TTC549 (cell line): ENCODE data around the gene AKAP9.
"Not testable (repeated sequence)": the region's sequence is repeated elsewhere in the genome, so short reads cannot be mapped to it uniquely, and the experiment has no call there.

Experiments
- FAIRE-seq: peaks from 2 replicates; lab custom pipeline; 2012; peaks lifted over from hg19 to GRCh38; lab: Jason Lieb, UNC

AKAP9 gene

DNA sequence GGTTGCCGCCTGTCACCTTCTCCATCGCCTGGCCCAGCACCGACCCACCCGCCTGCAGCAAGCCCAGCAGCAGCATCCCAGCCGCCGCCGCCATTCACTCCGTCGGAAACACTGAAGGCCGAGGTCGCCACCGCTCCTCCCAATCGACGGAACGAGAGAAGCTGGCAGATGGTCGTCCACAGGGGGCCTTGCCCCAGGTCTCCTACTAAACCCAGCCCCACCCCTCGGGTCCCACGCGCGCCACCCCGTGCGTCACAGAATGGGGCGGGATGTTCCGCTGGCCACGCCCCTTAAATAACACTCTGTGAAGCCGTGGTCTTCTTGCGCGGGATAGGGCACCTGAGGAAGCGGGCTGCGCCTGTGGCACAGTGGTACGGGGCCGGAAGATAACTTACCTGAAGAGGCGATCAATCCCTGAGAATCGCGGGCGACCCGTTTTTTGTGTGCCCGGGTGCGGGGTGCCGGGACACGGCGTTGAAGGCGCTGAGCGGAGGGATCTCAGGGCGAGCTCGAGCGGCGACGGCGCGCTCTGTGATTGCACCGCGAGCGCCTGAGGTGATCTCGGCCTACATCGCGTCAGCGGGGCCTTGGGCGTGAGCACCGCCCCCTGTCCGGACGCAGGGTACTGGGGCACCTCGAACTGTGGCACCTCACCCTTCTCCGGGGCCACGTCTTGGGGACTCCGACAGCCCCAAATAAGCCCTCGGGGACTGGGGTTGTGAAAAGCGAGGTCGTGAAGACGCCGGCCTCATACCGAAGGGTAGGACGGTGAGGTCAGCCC lies 193.8 kb downstream of the AKAP9 start, which contains the start of gene CYP51A1:
TSS of gene CYP51A1 (minus strand) at position 207 of the 781 bp plus-strand sequence. CDS start at position 94, 113 bp downstream.
- no peak for FAIRE-seq

DNA sequence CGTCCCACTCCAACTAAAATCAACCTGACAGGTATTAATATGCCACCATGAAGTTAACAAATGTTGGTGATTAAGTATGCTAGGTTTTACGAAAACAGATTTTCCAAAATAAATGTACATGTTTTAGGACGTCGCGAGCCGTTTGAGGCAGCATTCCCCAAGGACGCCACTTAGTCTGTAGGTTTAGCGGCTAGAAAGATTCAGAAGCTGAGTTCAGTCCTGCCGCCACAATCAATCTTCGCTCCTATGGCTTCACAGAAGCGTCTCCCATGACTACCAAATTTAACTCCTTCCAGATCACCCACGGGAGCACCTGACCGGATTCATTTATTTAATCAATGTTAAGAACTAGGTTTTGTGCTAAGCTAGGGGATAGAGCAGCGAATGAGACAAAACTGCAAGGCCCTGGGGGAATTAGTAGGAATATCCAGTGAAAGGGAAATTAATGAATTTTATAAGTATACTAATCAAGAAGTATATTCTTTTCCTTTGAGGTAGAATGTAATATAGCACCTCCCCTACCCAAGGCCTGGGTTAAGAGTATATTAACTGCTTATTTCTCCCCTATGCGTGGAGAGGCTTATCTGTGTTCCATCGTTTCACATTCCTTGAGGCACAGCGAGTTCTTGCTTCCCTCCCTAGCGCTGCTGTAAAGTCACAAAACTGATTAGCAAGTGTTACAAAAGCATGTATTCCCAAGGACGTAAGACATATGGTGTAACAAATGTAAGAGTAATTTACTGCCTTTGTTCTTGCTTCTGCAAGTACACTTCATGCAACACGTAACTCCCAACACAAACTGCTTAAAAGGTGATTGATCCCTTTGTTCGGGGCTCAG lies 194.6 kb downstream of the AKAP9 start:
- FAIRE-seq = no peak

DNA sequence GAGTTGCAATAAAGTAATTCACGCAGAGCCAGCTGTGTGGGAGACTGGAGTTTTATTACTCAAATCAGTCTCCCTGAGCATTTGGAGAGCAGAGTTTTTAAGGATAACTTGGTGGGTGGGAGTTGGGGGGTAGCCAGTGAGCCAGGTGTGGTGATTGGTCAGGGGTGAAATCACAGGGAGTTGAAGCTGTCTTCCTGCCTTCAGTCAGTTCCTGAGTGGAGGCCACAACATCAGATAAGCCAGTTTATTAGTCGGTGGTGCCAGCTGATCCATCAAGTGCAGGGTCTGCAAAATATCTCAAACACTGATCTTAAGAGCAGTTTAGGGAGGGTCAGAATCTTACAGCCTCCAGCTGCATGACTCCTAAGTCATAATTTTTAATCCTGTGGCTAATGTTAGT lies 196.9 kb downstream of the AKAP9 start:
- FAIRE-seq = no peak

DNA sequence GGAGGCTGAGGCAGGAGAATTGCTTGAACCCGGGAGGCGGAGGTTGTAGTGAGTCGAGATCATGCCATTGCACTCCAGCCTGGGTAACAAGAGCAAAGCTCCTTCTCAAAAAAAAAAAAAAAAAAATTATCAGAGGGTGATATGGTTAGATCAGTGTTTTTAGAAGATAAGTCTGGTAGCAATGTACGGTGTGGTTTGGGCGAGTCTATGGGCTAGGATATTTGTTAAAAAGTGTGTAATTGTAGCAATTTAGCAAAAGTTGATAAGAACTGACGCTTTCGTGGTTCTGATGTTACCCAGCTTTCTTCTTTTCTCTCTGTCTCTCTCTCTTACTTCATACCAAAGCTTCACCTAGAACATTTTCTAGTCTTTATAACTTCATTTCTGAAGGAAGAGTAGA lies 200.5 kb downstream of the AKAP9 start:
- FAIRE-seq = no peak

DNA sequence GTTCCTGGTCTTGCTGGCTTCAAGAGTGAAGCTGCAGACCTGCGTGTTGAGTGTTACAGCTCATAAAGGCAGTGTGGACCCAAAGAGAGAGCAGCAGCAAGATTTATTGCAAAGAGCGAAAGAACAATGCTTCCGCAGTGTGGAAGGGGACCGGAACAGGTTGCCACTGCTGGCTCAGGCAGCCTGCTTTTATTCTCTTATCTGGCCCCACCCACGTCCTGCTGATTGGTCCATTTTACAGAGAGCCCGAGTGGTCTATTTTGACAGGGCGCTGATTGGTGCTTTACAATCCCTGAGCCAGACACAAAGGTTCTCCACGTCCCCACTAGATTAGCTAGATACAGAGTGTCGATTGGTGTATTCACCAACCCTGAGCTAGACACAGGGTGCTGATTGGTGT lies 202.1 kb downstream of the AKAP9 start:
- FAIRE-seq = not testable (repeated sequence)

DNA sequence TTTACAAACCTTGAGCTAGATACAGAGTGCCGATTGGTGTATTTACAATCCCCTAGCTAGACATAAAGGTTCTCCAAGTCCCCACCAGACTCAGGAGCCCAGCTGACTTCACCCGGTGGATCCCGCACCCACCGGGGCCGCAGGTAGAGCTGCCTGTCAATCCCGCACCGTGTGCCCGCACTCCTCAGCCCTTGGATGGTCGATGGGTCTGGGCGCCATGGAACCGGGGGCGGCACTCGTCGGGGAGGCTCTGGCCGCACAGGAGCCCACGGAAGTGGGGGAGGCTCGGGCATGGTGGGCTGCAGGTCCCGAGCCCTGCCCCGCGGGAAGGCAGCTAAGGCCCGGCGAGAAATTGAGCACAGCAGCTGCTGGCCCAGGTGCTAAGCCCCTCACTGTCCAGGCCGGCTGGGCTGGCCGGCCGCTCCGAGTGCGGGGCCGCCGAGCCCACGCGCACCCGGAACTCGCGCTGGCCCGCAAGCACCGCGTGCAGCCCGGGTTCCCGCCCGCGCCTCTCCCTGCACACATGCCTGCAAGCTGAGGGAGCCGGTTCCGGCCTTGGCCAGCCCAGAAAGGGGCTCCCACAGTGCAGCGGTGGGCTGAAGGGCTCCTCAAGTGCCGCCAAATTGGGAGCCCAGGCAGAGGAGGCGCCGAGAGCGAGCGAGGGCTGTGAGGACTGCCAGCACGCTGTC lies 202.7 kb downstream of the AKAP9 start:
- FAIRE-seq = not testable (repeated sequence)

DNA sequence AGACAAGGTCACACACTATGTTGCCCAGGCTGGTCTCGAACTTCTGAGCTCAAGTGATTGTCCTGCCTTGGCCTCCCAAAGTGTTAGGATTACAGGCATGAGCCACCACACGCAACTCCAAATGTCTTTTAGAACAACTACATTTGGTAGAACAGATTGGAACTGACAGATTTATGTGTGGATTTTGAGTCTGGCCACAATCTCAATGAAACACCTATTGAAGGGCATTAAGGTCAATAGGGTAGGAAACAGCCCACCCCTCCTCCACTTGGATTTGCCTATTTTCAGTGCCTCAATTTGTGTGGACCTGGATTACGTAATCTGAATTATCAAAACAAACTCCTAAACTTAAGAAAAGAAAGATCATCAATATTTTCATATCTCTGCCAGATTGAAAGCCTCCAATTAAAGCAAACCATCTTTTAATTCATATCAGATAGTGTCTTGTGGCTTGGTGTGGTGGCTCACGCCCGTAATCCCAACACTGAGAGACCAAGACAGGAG lies 209.1 kb downstream of the AKAP9 start:
- FAIRE-seq = no peak

DNA sequence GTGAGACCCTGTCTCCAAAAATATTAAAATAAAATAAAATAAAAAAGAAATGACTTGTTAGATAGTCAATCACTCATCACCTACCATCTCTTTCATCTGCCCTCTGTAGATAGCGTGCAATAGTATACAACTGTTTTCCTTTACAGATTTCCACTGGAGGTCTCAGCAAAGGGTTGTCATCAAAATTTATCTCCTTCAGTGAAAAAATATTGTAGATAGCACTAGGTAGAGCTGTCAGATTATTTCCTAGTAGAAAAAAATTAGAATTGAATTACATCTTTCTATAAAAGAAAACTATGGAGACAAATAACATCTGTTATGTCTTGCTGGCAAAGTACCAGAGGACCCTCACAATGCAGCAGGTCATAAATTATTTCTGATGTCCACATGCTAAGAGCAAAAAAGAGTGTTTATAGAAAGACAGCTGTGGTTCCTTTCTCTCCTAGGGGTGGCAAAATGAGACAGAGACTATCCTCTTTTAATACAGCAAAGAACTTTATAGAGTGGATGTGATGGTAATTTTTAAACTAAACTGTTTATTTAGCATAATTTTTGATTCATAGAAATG lies 209.9 kb downstream of the AKAP9 start:
- FAIRE-seq = no peak

DNA sequence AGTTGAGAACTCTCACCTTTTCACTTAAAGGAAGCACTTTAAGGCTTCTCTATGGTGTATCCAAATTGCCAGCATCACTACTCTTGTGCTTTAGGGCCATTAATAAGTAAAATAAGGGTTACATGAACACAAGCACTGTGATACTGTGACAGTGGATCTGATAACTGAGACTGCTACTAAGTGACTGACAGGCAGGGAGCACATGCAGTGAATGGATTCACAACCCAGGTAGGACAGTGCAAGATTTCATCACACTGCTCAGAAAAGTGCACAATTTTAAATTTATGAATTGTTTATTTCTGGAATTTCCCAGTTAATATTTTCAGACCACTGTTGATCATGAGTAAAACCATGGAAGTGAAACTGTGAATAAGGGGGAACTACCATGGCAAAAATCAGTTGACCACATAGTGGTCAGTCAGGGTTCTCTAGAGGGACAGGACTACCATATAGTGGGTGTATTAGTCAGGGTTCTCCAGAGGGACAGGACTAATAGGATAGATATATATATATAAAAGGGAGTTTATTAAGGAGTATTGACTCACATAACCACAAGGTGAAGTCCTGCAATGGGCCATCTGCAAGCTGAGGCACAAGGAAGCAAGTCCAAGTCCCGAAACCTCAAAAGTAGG lies 214.6 kb downstream of the AKAP9 start:
- FAIRE-seq = no peak

DNA sequence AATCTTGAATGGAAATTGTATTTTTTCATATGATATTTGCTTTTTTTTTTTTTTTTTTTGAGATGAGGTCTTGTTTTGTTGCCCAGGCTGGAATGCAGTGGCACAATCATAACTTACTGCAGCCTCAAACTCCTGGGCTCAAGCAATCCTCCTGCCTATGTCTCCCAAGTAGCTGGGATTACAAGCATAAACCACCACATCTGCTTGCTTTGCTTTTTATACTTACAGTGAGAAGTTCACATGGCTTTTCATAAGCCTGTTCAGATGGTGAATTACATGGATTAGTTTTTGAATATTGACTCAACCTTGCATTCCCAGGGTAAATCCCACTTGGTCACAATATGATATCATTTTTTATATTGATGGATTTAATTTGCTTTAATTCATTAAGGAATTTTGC lies 216.3 kb downstream of the AKAP9 start:
- no peak for FAIRE-seq

DNA sequence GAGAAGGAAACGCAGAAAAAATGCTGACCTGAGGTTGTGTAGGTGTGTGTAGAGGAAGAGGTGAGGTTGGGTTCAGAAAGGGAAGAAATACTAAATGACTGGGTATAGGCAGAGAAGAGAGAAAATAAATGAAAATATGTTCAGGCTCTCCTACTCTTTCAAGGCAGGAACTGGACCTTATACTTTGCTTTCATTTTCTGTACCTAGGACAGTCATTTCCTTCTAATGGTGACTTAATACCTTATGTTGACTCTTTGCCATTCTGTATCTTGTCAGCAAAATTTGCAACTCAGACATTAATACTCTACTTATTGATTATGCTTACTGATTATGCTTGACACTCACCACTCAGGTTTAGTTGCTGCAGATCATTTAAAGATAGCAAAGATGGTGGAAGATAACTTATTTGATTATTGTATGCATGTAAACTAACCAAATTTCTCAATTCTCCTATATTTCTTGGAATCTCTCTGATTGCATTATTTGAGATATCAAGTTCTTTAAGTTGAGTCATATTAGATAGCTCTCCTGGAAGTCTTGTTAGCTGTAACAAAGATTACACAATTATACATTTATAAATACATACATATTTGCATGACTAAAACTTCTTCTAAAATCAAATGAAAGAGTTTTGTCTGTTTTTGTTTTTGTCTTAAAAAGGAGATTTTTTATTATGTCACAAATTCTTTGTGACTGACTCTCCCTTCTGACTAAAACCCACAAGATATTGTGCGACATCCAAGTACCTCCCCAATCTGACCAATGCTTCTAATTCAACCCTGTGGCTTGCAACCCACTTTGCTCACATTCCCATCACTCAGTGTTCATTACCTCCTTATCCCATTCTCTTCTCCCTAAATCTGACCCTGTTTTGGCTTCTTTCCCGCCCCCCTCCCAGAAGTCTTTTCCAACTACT lies 218.3 kb downstream of the AKAP9 start:
- no peak for FAIRE-seq
